Hepatocyte (in vitro differentiated cells): ENCODE measurements around the gene SHCBP1. TPM values are rescaled to one million over a fixed set of nuclear protein-coding genes. Genes with fewer than 3 reads are reported as not detected.

ENCODE experiments used
- DNase-seq: peaks from one replicate; pipeline ENCODE4 v3.0.0-alpha.2; 2016; ENCODE audit warnings: low spot score
- H2AFZ ChIP-seq: fragments of 200-600 bp; sonication (generic); 2 replicates; pipeline ENCODE4 v1.6.0; 2016; ENCODE audit warnings: antibody characterized with exemption, mild to moderate bottlenecking
- H3K27ac ChIP-seq: fragments of 200-600 bp; sonication (generic); 2 replicates; pipeline ENCODE4 v1.5.1; 2016; ENCODE audit warnings: mild to moderate bottlenecking
- H3K27me3 ChIP-seq: fragments of 200-600 bp; sonication (generic); 2 replicates; pipeline ENCODE4 v1.6.1; 2016
- H3K36me3 ChIP-seq: fragments of 200-600 bp; sonication (generic); replicated peaks from 2 replicates; pipeline ENCODE4 v1.5.1; 2016; ENCODE audit warnings: low read depth; ENCODE audit not compliant: insufficient read depth
- H3K4me1 ChIP-seq: fragments of 200-600 bp; sonication (generic); 2 replicates; pipeline ENCODE4 v1.5.1; 2016; ENCODE audit warnings: mild to moderate bottlenecking, moderate library complexity; ENCODE audit not compliant: insufficient read depth
- H3K4me2 ChIP-seq: fragments of 200-600 bp; sonication (generic); 2 replicates; pipeline ENCODE4 v1.6.0; 2016
- H3K4me3 ChIP-seq: fragments of 200-600 bp; sonication (generic); 2 replicates; pipeline ENCODE4 v1.5.1; 2016; ENCODE audit warnings: mild to moderate bottlenecking
- H3K79me2 ChIP-seq: fragments of 200-600 bp; sonication (generic); 2 replicates; pipeline ENCODE4 v1.6.0; 2017; ENCODE audit warnings: mild to moderate bottlenecking
- H3K9me2 ChIP-seq: fragments of 200-600 bp; sonication (generic); replicated peaks from 2 replicates; pipeline ENCODE4 v1.6.0; 2017; ENCODE audit warnings: mild to moderate bottlenecking; ENCODE audit not compliant: insufficient read depth
- H3K9me3 ChIP-seq: fragments of 200-600 bp; sonication (generic); 2 replicates; pipeline ENCODE4 v1.5.1; 2016; ENCODE audit warnings: low read depth, mild to moderate bottlenecking
- H4K20me1 ChIP-seq: fragments of 200-600 bp; sonication (generic); 2 replicates; pipeline ENCODE4 v1.6.0; 2016; ENCODE audit warnings: mild to moderate bottlenecking; ENCODE audit not compliant: insufficient read depth, poor library complexity, severe bottlenecking
- EZH2 ChIP-seq: fragments of 200-600 bp; sonication (generic); IDR thresholded peaks from 2 replicates; pipeline ENCODE4 v1.6.1; 2016; ENCODE audit warnings: antibody characterized with exemption, mild to moderate bottlenecking, borderline replicate concordance
- EZH2phosphoT487 ChIP-seq: fragments of 200-600 bp; sonication (generic); IDR thresholded peaks from one replicate; pipeline ENCODE4 v1.6.1; 2018; ENCODE audit warnings: antibody characterized with exemption, mild to moderate bottlenecking, low read depth, moderate library complexity; ENCODE audit not compliant: unreplicated experiment, severe bottlenecking
- WGBS: methylation state at CpG from one replicate; pipeline ENCODE4 v1.1.6; 2016; ENCODE audit warnings: low lambda C conversion rate; ENCODE audit errors: missing lambda C conversion rate; 5-methylcytosine and 5-hydroxymethylcytosine counted together
- polyA plus RNA-seq: library from polyadenylated mRNA; unstranded; fragments of >200 nt; fragmentation: Nextera tagmentation; extraction: Ambion mirVana; gene quantifications from 2 replicates; pipeline ENCODE4 v1.2.1, GENCODE V29; 2016
- total RNA-seq: library from RNA; depleted of rRNA; stranded (reverse); fragments of >200 nt; gene quantifications from 2 replicates; pipeline ENCODE4 v1.2.3, GENCODE V29; 2014
- TF ChIP-seq, protein P1 (sequence below): fragments of 200-600 bp; sonication (generic); IDR thresholded peaks from 2 replicates; pipeline ENCODE4 v1.5.1; 2016; ENCODE audit warnings: antibody characterized with exemption, mild to moderate bottlenecking; ENCODE audit not compliant: poor library complexity

SHCBP1 gene
- total and polyA plus RNA-seq, 2 experiments from 2014 or later = 3.2 to 4.0 TPM

DNA sequence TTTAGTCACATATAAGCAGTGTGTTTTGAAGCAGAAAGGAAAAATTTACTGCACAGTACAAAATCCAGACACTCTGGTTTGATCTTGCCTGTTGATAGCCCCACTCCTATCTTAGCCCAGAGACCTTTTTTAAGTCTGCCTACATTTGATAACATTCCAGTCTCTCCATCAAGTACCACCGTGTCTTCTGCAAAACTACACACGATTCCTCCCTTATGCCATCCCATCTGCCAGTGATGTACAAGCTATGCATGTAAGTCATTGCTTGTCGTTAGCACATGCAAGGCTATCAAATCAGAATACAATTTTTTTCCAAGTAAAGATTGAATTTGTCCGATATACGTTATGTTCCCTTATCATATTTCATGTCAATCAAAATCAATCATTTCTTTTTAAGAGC, 14.9 kb downstream of the SHCBP1 start:
- Histone ChIP-seq H4K20me1 (no peaks in the 10 kb centered on the region), H2AFZ (no peak overlapping the region), H3K4me2 (no peak overlapping the region), H3K4me3 (no peak overlapping the region), H3K27me3 (no peaks in the 10 kb centered on the region), H3K9me3 (no peaks in the 10 kb centered on the region), H3K9me2 (no peaks in the 10 kb centered on the region), H3K79me2 (no peaks in the 10 kb centered on the region), H3K36me3 (no peaks in the 10 kb centered on the region), H3K4me1 (no peaks in the 10 kb centered on the region), H3K27ac (no peak overlapping the region)
- 85% methylated on average over 5 of the region's 5 CpGs for WGBS
- DNase-seq = no peak
- TF ChIP-seq EZH2phosphoT487 = no peak
- no peak for TF ChIP-seq EZH2
- TF ChIP-seq, protein P1, sequence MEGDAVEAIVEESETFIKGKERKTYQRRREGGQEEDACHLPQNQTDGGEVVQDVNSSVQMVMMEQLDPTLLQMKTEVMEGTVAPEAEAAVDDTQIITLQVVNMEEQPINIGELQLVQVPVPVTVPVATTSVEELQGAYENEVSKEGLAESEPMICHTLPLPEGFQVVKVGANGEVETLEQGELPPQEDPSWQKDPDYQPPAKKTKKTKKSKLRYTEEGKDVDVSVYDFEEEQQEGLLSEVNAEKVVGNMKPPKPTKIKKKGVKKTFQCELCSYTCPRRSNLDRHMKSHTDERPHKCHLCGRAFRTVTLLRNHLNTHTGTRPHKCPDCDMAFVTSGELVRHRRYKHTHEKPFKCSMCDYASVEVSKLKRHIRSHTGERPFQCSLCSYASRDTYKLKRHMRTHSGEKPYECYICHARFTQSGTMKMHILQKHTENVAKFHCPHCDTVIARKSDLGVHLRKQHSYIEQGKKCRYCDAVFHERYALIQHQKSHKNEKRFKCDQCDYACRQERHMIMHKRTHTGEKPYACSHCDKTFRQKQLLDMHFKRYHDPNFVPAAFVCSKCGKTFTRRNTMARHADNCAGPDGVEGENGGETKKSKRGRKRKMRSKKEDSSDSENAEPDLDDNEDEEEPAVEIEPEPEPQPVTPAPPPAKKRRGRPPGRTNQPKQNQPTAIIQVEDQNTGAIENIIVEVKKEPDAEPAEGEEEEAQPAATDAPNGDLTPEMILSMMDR = no peak

DNA sequence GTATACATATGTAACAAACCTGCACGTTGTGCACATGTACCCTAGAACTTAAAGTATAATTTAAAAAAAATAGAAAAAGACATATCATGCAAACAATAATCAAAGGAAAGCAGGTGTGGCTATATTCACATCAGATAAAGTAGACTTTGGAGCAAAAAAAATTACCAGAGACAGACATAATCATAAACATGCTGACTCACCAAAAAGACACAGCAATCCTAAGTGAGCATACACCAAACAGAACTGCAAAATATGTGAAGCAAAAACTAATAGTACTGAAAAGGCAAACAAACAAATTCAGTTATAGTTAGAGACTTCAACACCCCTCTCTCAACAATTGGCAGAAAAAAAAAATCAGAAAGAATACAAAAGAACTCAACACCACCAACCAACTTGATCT, 29.9 kb downstream of the SHCBP1 start:
- H2AFZ ChIP-seq = no peak overlapping the region
- no peaks in the 10 kb centered on the region for H3K9me2 ChIP-seq
- whole genome bisulfite sequencing = 100% methylated on average over 1 of the region's 1 CpG
- no peak overlapping the region for H3K4me3 ChIP-seq
- TF ChIP-seq EZH2 = no peak
- no peak for TF ChIP-seq EZH2phosphoT487
- TF ChIP-seq, protein P1 = no peak
- H4K20me1 ChIP-seq = no peaks in the 10 kb centered on the region
- DNase-seq = no peak
- no peaks in the 10 kb centered on the region for H3K36me3 ChIP-seq
- no peaks in the 10 kb centered on the region for H3K27me3 ChIP-seq
- no peaks in the 10 kb centered on the region for H3K9me3 ChIP-seq
- H3K4me1 ChIP-seq = no peaks in the 10 kb centered on the region
- peaks cover 2% of the 10 kb centered on the region for H3K79me2 ChIP-seq
- no peak overlapping the region for H3K27ac ChIP-seq
- H3K4me2 ChIP-seq = no peak overlapping the region

DNA sequence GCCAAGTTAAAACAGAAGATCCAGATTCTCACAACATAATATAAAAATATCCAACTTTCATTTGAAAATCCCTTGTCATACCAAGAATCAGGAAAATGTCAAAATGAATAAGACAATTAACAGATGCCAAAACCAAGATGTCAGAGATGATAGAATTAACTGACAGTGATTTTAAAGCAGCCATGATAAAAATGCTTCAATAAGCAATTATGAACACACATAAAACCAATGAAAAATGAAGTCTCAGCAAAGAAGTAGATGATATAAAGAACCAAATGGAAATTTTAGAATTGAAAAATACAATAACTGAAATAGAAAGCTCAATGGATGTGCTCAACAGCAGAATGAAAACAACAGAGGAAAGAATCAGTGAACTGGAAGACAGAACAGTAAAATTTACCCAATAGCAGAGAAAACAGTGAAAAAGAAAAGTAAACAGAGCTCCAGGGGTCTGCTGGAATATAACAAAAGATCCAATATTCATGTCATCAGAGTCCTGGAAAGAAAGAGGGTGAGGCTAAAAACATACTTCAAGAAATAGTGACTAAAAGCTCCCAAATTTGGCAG, 35.1 kb downstream of the SHCBP1 start:
- no peak overlapping the region for H3K27ac ChIP-seq
- no peaks in the 10 kb centered on the region for H3K9me2 ChIP-seq
- no peaks in the 10 kb centered on the region for H3K9me3 ChIP-seq
- no peak for TF ChIP-seq EZH2
- no peak for TF ChIP-seq EZH2phosphoT487
- TF ChIP-seq, protein P1 = no peak
- DNase-seq = no peak
- no peak overlapping the region for H3K4me2 ChIP-seq
- H3K36me3 ChIP-seq = no peaks in the 10 kb centered on the region
- no peak overlapping the region for H3K4me3 ChIP-seq
- no peaks in the 10 kb centered on the region for H3K27me3 ChIP-seq
- no peaks in the 10 kb centered on the region for H3K4me1 ChIP-seq
- H3K79me2 ChIP-seq = no peaks in the 10 kb centered on the region
- H4K20me1 ChIP-seq = no peaks in the 10 kb centered on the region
- H2AFZ ChIP-seq = no peak overlapping the region

DNA sequence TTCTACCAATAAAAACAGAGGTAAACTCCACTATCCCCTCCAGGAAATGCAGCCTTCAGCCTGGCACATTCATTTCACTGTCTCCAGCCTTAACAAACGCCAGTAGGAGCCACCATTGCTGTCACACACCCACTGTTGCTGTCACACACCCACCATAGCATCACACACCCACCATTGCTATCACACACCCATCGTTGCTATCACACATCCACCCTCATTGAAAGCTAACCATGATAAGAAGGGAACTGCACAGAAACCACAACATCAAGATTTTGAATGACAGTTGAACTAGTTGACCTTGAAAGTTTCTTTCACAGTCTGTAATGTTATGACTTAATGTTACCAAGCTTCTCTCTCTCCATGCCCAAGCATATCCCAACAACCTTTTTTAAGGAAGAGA, 38.1 kb downstream of the SHCBP1 start:
- Histone ChIP-seq H3K36me3 (no peaks in the 10 kb centered on the region), H3K9me3 (no peaks in the 10 kb centered on the region), H3K4me2 (no peak overlapping the region), H2AFZ (no peak overlapping the region), H3K27me3 (no peaks in the 10 kb centered on the region), H3K9me2 (no peaks in the 10 kb centered on the region), H3K79me2 (no peaks in the 10 kb centered on the region), H3K4me3 (no peak overlapping the region), H3K4me1 (no peaks in the 10 kb centered on the region), H4K20me1 (no peaks in the 10 kb centered on the region), H3K27ac (no peak overlapping the region)
- WGBS = 75% methylated on average over 2 of the region's 2 CpGs
- TF ChIP-seq EZH2 (no peak), EZH2phosphoT487 (no peak)
- TF ChIP-seq, protein P1 = no peak
- DNase-seq = no peak
